ENCODE results near the gene RNF144A. TPM values are rescaled to one million over a fixed set of nuclear protein-coding genes. Genes with fewer than 3 reads are reported as not detected.

RNF144A gene
- total and polyA plus RNA-seq, 9 donors, result 10.4 to 47.7 (median 23.9) TPM

- H3K27me3 ChIP-seq, result no peaks in the 10 kb centered on the region
- H3K4me1 ChIP-seq (ENCODE audit: insufficient read depth), result peaks cover 6% of the 10 kb centered on the region
- 28 to 42% (median 37%) methylated on average over 3 of the region's 3 CpGs for WGBS, 3 donors
- no peaks in the 10 kb centered on the region for H3K9me3 ChIP-seq
- H3K4me3 ChIP-seq, result no peak overlapping the region
- DNase-seq, result no peak
- H3K27ac ChIP-seq, result no peak overlapping the region
- H3K36me3 ChIP-seq, result no peaks in the 10 kb centered on the region
- intact Hi-C loops (cut with DNase I), result no loop called here
- no peak for TF ChIP-seq EP300 (IDR thresholded peaks at IDR 0.05)
- TF ChIP-seq CTCF (IDR thresholded peaks at IDR 0.05), result no peak
- no peak for TF ChIP-seq POLR2A (IDR thresholded peaks at IDR 0.05)
These were observed 144.2 kb downstream of the RNF144A start for GRCh38 chr2:7061450-7061789.

- 58 to 62% (median 59%) methylated on average over 3 of the region's 3 CpGs for WGBS, 3 donors
- Histone ChIP-seq H3K4me3 (no peak overlapping the region), H3K4me1 (ENCODE audit: insufficient read depth) (peaks cover 6% of the 10 kb centered on the region), H3K27ac (no peak overlapping the region), H3K36me3 (no peaks in the 10 kb centered on the region), H3K9me3 (no peaks in the 10 kb centered on the region), H3K27me3 (no peaks in the 10 kb centered on the region)
- intact Hi-C loops (cut with DNase I), result no loop called here
- no peak for DNase-seq
- no peak for TF ChIP-seq EP300 (IDR thresholded peaks at IDR 0.05)
- no peak for TF ChIP-seq POLR2A (IDR thresholded peaks at IDR 0.05)
- no peak for TF ChIP-seq CTCF (IDR thresholded peaks at IDR 0.05)
These were observed 144.7 kb downstream of the RNF144A start for GRCh38 chr2:7061921-7062320.

GRCh38 chr2:7063789-7064188 is 146.6 kb downstream of the RNF144A start:
- Histone ChIP-seq H3K4me3 (no peak overlapping the region), H3K27me3 (no peaks in the 10 kb centered on the region), H3K4me1 (ENCODE audit: insufficient read depth) (peaks cover 6% of the 10 kb centered on the region), H3K9me3 (no peaks in the 10 kb centered on the region), H3K36me3 (no peaks in the 10 kb centered on the region), H3K27ac (no peak overlapping the region)
- DNase-seq, result no peak
- TF ChIP-seq CTCF (IDR thresholded peaks at IDR 0.05) (no peak), EP300 (IDR thresholded peaks at IDR 0.05) (no peak), POLR2A (IDR thresholded peaks at IDR 0.05) (no peak)
- 77 to 99% (median 79%) methylated on average over 3 of the region's 3 CpGs for WGBS, 3 donors
- intact Hi-C loops (cut with DNase I), result no loop called here

GRCh38 chr2:7068457-7068856 is 151.2 kb downstream of the RNF144A start:
- intact Hi-C loops (cut with DNase I), result no loop called here
- TF ChIP-seq EP300 (IDR thresholded peaks at IDR 0.05) (no peak), CTCF (IDR thresholded peaks at IDR 0.05) (no peak), POLR2A (IDR thresholded peaks at IDR 0.05) (no peak)
- Histone ChIP-seq H3K4me1 (ENCODE audit: insufficient read depth) (no peaks in the 10 kb centered on the region), H3K9me3 (no peaks in the 10 kb centered on the region), H3K27me3 (no peaks in the 10 kb centered on the region), H3K36me3 (no peaks in the 10 kb centered on the region), H3K4me3 (no peak overlapping the region), H3K27ac (no peak overlapping the region)
- DNase-seq, result no peak
- 90 to 97% (median 97%) methylated on average over 5 of the region's 5 CpGs for WGBS, 3 donors

- 70 to 71% (median 70%) methylated on average over 5 of the region's 5 CpGs for WGBS, 3 donors
These were observed 153.3 kb downstream of the RNF144A start for GRCh38 chr2:7070483-7070882.

More at GRCh38 chr2:7070483-7070882, 153.3 kb downstream of the RNF144A start:
- TF ChIP-seq EP300 (IDR thresholded peaks at IDR 0.05), result no peak
- TF ChIP-seq CTCF (IDR thresholded peaks at IDR 0.05), result no peak
- TF ChIP-seq POLR2A (IDR thresholded peaks at IDR 0.05), result no peak
- intact Hi-C loops (cut with DNase I), result no loop called here
- H3K4me3 ChIP-seq, result no peak overlapping the region
- no peaks in the 10 kb centered on the region for H3K4me1 ChIP-seq (ENCODE audit: insufficient read depth)
- H3K27me3 ChIP-seq, result no peaks in the 10 kb centered on the region
- H3K9me3 ChIP-seq, result no peaks in the 10 kb centered on the region
- no peak for DNase-seq
- H3K36me3 ChIP-seq, result no peaks in the 10 kb centered on the region
- H3K27ac ChIP-seq, result no peak overlapping the region

All from ovary (tissue), 9 donors.